H9 (cell line): ENCODE data around the gene SV2C. TPM values are rescaled to one million over a fixed set of nuclear protein-coding genes. Genes with fewer than 3 reads are reported as not detected.

Source experiments
- DNase-seq: peaks from one replicate; pipeline ENCODE4 v3.0.0-alpha.2; 2017
- H2AFZ ChIP-seq: one replicate; pipeline ENCODE4 v1.6.1; 2013; ENCODE audit warnings: mild to moderate bottlenecking, low read length, control low read depth, moderate library complexity
- H2AK5ac ChIP-seq: 2 replicates; pipeline ENCODE4 v1.6.1; 2013; ENCODE audit warnings: low read length, control low read depth, mixed read lengths; ENCODE audit not compliant: insufficient read length
- H2BK120ac ChIP-seq: one replicate; pipeline ENCODE4 v1.6.1; 2013; ENCODE audit warnings: low read depth, mild to moderate bottlenecking, low read length, control low read depth, inconsistent platforms; ENCODE audit not compliant: poor library complexity, severe bottlenecking
- H2BK12ac ChIP-seq: 2 replicates; pipeline ENCODE4 v1.6.1; 2013; ENCODE audit warnings: low read length, control low read depth, mixed read lengths, low read depth; ENCODE audit not compliant: insufficient read length
- H2BK15ac ChIP-seq: 2 replicates; pipeline ENCODE4 v1.6.1; 2013; ENCODE audit warnings: low read depth, low read length, control low read depth
- H2BK20ac ChIP-seq: one replicate; pipeline ENCODE4 v1.6.1; 2013; ENCODE audit warnings: low read depth, mild to moderate bottlenecking, low read length, control low read depth, inconsistent platforms; ENCODE audit not compliant: poor library complexity, severe bottlenecking
- H2BK5ac ChIP-seq: 2 replicates; pipeline ENCODE4 v1.6.1; 2013; ENCODE audit warnings: low read length, control low read depth, mixed read lengths; ENCODE audit not compliant: insufficient read length
- H3K14ac ChIP-seq: 2 replicates; pipeline ENCODE4 v1.6.1; 2013; ENCODE audit warnings: low read length, control low read depth; ENCODE audit not compliant: insufficient read depth
- H3K18ac ChIP-seq: 2 replicates; pipeline ENCODE4 v1.6.1; 2013; ENCODE audit warnings: low read depth, mild to moderate bottlenecking, mixed read lengths, low read length, control low read depth; ENCODE audit not compliant: insufficient read length
- H3K23ac ChIP-seq: 2 replicates; pipeline ENCODE4 v1.6.1; 2013; ENCODE audit warnings: low read length, control low read depth, mixed read lengths, low read depth; ENCODE audit not compliant: insufficient read length
- H3K23me2 ChIP-seq: 2 replicates; pipeline ENCODE4 v1.6.1; 2013; ENCODE audit warnings: low read depth, mild to moderate bottlenecking, mixed read lengths, low read length, control low read depth; ENCODE audit not compliant: insufficient read length, poor library complexity, severe bottlenecking
- H3K27ac ChIP-seq: 2 replicates; pipeline ENCODE4 v1.5.1; 2013; ENCODE audit warnings: low read length, control low read depth, mixed read lengths, low read depth; ENCODE audit not compliant: insufficient read length
- H3K27me3 ChIP-seq: 2 replicates; pipeline ENCODE4 v1.6.1; 2013; ENCODE audit warnings: low read length, control low read depth, inconsistent platforms; ENCODE audit not compliant: insufficient read depth
- H3K4ac ChIP-seq: 2 replicates; pipeline ENCODE4 v1.6.1; 2013; ENCODE audit warnings: low read depth, mild to moderate bottlenecking, control low read depth, inconsistent platforms, low read length, moderate library complexity
- H3K4me1 ChIP-seq: 2 replicates; pipeline ENCODE4 v1.6.1; 2013; ENCODE audit warnings: low read length, control low read depth, inconsistent platforms; ENCODE audit not compliant: insufficient read depth
- H3K4me2 ChIP-seq: 2 replicates; pipeline ENCODE4 v1.6.1; 2013; ENCODE audit warnings: low read length, control low read depth, mixed read lengths; ENCODE audit not compliant: insufficient read length, insufficient read depth
- H3K56ac ChIP-seq: 2 replicates; pipeline ENCODE4 v1.6.1; 2013; ENCODE audit warnings: low read depth, mild to moderate bottlenecking, mixed read lengths, low read length, control low read depth; ENCODE audit not compliant: insufficient read length
- H3K79me1 ChIP-seq: 2 replicates; pipeline ENCODE4 v1.6.1; 2013; ENCODE audit warnings: low read depth, mild to moderate bottlenecking, moderate library complexity, low read length, control low read depth, inconsistent platforms; ENCODE audit not compliant: insufficient read depth, poor library complexity, severe bottlenecking
- H3K79me2 ChIP-seq: 2 replicates; pipeline ENCODE4 v1.6.1; 2013; ENCODE audit warnings: low read length, control low read depth, inconsistent platforms; ENCODE audit not compliant: insufficient read depth
- H3K9ac ChIP-seq: 2 replicates; pipeline ENCODE4 v1.6.1; 2013; ENCODE audit warnings: low read length, control low read depth, mixed read lengths; ENCODE audit not compliant: insufficient read length; ENCODE audit errors: extremely low read depth
- H3K9me3 ChIP-seq: one replicate; pipeline ENCODE4 v1.6.1; 2013; ENCODE audit warnings: low read depth, low read length, inconsistent platforms; ENCODE audit not compliant: control insufficient read depth
- H3T11ph ChIP-seq: one replicate; pipeline ENCODE4 v1.6.1; 2013; ENCODE audit warnings: mild to moderate bottlenecking, low read length, control low read depth, inconsistent platforms
- H4K20me1 ChIP-seq: one replicate; pipeline ENCODE4 v1.6.1; 2013; ENCODE audit not compliant: control insufficient read depth, insufficient read length, insufficient read depth
- H4K5ac ChIP-seq: 2 replicates; pipeline ENCODE4 v1.6.1; 2013; ENCODE audit warnings: low read depth, mild to moderate bottlenecking, mixed read lengths, low read length, control low read depth; ENCODE audit not compliant: insufficient read length
- H4K8ac ChIP-seq: replicated peaks from 2 replicates; pipeline ENCODE4 v1.6.1; 2013; ENCODE audit warnings: low read length, control low read depth, mixed read lengths, low read depth; ENCODE audit not compliant: insufficient read length
- H4K91ac ChIP-seq: 2 replicates; pipeline ENCODE4 v1.6.1; 2013; ENCODE audit warnings: low read depth, mild to moderate bottlenecking, moderate library complexity, mixed read lengths, low read length, control low read depth; ENCODE audit not compliant: insufficient read length
- H3K27ac Mint-ChIP-seq, 3 experiments: 2 replicates in 2 of 3; 3 replicates in 1 of 3; pipeline ENCODE4 v1.8.0; 2020 to 2021; ENCODE audit warnings: mixed read lengths in 3 of 3, mild to moderate bottlenecking in 1 of 3, moderate library complexity in 1 of 3
- H3K27me3 Mint-ChIP-seq: 2 replicates; pipeline ENCODE4 v1.8.0; 2021; ENCODE audit warnings: low read depth, mild to moderate bottlenecking, moderate library complexity, mixed read lengths
- H3K36me3 Mint-ChIP-seq, 3 experiments: 2 replicates in 2 of 3; 3 replicates in 1 of 3; pipeline ENCODE4 v1.8.0; 2020 to 2021; ENCODE audit warnings: low read depth in 3 of 3, mixed read lengths in 3 of 3; ENCODE audit not compliant: insufficient read depth in 1 of 3
- H3K4me1 Mint-ChIP-seq, 2 experiments: 2 replicates each; pipeline ENCODE4 v1.8.0; 2020; ENCODE audit warnings: mixed read lengths in 2 of 2
- H3K4me3 Mint-ChIP-seq, 2 experiments: 2 replicates in 1 of 2; 3 replicates in 1 of 2; pipeline ENCODE4 v1.8.0; 2020 to 2021; ENCODE audit warnings: mild to moderate bottlenecking in 2 of 2, mixed read lengths in 2 of 2, moderate library complexity in 1 of 2
- H3K9me3 Mint-ChIP-seq, 2 experiments: 2 replicates in 1 of 2; 3 replicates in 1 of 2; pipeline ENCODE4 v1.8.0; 2020; ENCODE audit warnings: mild to moderate bottlenecking in 2 of 2, mixed read lengths in 2 of 2, moderate library complexity in 1 of 2
- CTCF ChIP-seq: fragments of 200-600 bp; sonication (generic); conservative IDR thresholded peaks from 3 replicates; pipeline ENCODE4 v1.8.0; 2021; ENCODE audit warnings: antibody characterized with exemption, mild to moderate bottlenecking
- WGBS: extraction: QIAGEN DNeasy Blood & Tissue Kit; methylation state at CpG from one replicate; pipeline ENCODE4 v1.1.7; 2013; ENCODE audit warnings: missing lambda C conversion rate, low lambda C conversion rate, mixed read lengths; ENCODE audit not compliant: insufficient read length; ENCODE audit errors: extremely low coverage; 5-methylcytosine and 5-hydroxymethylcytosine counted together
- total RNA-seq: library from RNA; stranded (reverse); gene quantifications from 2 replicates; pipeline ENCODE4 v1.2.1, GENCODE V29; 2021

SV2C gene
- total RNA-seq, 1 experiment from 2014 or later: 0.09 TPM

- Mint-ChIP-seq H3K4me1 (peaks cover 7 to 8% of the 10 kb centered on the region in 2 experiments), H3K27me3 (no peaks in the 10 kb centered on the region; the same call in 1 of the 2 replicates), H3K36me3 (no peaks in the 10 kb centered on the region), H3K4me3 (no peak overlapping the region), H3K27ac (no peak overlapping the region), H3K9me3 (no peaks in the 10 kb centered on the region)
- no peak overlapping the region for H3K4ac ChIP-seq
- H4K91ac ChIP-seq: no peak overlapping the region
- H3K79me1 ChIP-seq: no peaks in the 10 kb centered on the region
- H2AFZ ChIP-seq: no peak overlapping the region
- H3K27ac ChIP-seq: no peak overlapping the region
- no peak overlapping the region for H4K8ac ChIP-seq
- H3K79me2 ChIP-seq: no peaks in the 10 kb centered on the region
- no peak overlapping the region for H2BK5ac ChIP-seq
- H2BK120ac ChIP-seq: no peak overlapping the region
- H4K5ac ChIP-seq: no peak overlapping the region
- H3K23me2 ChIP-seq: no peaks in the 10 kb centered on the region
- no CpG with 5 or more reads among the region's 17 CpGs for WGBS
- no peak overlapping the region for H2AK5ac ChIP-seq
- no peak overlapping the region for H2BK20ac ChIP-seq
- H3K18ac ChIP-seq: no peak overlapping the region
- H3K4me2 ChIP-seq: no peak overlapping the region
- H3K4me1 ChIP-seq: no peaks in the 10 kb centered on the region; the same call in 1 of the 2 replicates
- no peak for DNase-seq
- no peaks in the 10 kb centered on the region for H3K9me3 ChIP-seq
- H2BK12ac ChIP-seq: no peak overlapping the region
- no peaks in the 10 kb centered on the region for H3K27me3 ChIP-seq
- no peak overlapping the region for H2BK15ac ChIP-seq
- TF ChIP-seq CTCF: no peak
- no peaks in the 10 kb centered on the region for H4K20me1 ChIP-seq
- no peak overlapping the region for H3K14ac ChIP-seq
- no peak overlapping the region for H3T11ph ChIP-seq
- H3K9ac ChIP-seq: no peak overlapping the region
- H3K23ac ChIP-seq: no peak overlapping the region
- no peak overlapping the region for H3K56ac ChIP-seq
These were observed 280.4 kb downstream of the SV2C start for GRCh38 chr5:76363352-76364225.
